Measurements from ENCODE around the gene CYP27B1. TPM values are rescaled to one million over a fixed set of nuclear protein-coding genes. Genes with fewer than 3 reads are reported as not detected.

CYP27B1 gene
- total and polyA plus RNA-seq, 9 of the 15 experiments (the other 6 are each of a cell fraction or from before 2014, with no cell fraction given): 0.18 to 4.2 (median 1.8) TPM

- no peak for TF ChIP-seq ZNF165 (CRISPR knock-in tag; IDR thresholded peaks at IDR 0.05; ENCODE audit: borderline replicate concordance)
- TF ChIP-seq LCOR (CRISPR knock-in tag; IDR thresholded peaks at IDR 0.05): no peak; the same call in 1 of the 2 replicates
- TF ChIP-seq, protein P1, sequence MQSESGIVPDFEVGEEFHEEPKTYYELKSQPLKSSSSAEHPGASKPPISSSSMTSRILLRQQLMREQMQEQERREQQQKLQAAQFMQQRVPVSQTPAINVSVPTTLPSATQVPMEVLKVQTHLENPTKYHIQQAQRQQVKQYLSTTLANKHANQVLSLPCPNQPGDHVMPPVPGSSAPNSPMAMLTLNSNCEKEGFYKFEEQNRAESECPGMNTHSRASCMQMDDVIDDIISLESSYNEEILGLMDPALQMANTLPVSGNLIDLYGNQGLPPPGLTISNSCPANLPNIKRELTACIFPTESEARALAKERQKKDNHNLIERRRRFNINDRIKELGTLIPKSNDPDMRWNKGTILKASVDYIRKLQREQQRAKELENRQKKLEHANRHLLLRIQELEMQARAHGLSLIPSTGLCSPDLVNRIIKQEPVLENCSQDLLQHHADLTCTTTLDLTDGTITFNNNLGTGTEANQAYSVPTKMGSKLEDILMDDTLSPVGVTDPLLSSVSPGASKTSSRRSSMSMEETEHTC (IDR thresholded peaks at IDR 0.05): no peak
- TF ChIP-seq MCM2 (IDR thresholded peaks at IDR 0.05; ENCODE audit: low read depth): no peak
- TF ChIP-seq, protein P2, sequence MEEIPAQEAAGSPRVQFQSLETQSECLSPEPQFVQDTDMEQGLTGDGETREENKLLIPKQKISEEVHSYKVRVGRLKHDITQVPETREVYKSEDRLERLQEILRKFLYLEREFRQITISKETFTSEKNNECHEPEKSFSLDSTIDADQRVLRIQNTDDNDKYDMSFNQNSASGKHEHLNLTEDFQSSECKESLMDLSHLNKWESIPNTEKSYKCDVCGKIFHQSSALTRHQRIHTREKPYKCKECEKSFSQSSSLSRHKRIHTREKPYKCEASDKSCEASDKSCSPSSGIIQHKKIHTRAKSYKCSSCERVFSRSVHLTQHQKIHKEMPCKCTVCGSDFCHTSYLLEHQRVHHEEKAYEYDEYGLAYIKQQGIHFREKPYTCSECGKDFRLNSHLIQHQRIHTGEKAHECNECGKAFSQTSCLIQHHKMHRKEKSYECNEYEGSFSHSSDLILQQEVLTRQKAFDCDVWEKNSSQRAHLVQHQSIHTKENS (CRISPR knock-in tag; IDR thresholded peaks at IDR 0.05): 0 out of 2 replicates have a peak, but pooled peaks have one; percentile 20
- no peak for TF ChIP-seq STAT5B (CRISPR knock-in tag; IDR thresholded peaks at IDR 0.05)
- TF ChIP-seq POLR2A (conservative IDR thresholded peaks at IDR 0.05): peak; percentile 85
- TF ChIP-seq ZFP36 (IDR thresholded peaks at IDR 0.05; ENCODE audit: low read depth, low read length, partially characterized antibody): no peak
- TF ChIP-seq IRF2 (CRISPR knock-in tag; IDR thresholded peaks at IDR 0.05): no peak
- peak; percentile 36; the same call in 1 of the 2 replicates for TF ChIP-seq POLR2AphosphoS5 (IDR thresholded peaks at IDR 0.05; ENCODE audit: control insufficient read depth, insufficient read depth, low read depth, low read length)
- no peak for TF ChIP-seq GATA2 (CRISPR knock-in tag; IDR thresholded peaks at IDR 0.05)
- TF ChIP-seq CHD1 (IDR thresholded peaks at IDR 0.05; ENCODE audit: low read length): peak; percentile 68
- TF ChIP-seq CBX8 (IDR thresholded peaks at IDR 0.05; ENCODE audit: borderline replicate concordance, extremely low read depth, low read depth, low read length, poor library complexity, severe bottlenecking): no peak
- TF ChIP-seq MCM5 (IDR thresholded peaks at IDR 0.05; ENCODE audit: low read depth): no peak
- TF ChIP-seq FOXO4 (CRISPR knock-in tag; IDR thresholded peaks at IDR 0.05): no peak
- TF ChIP-seq NRF1 (conservative IDR thresholded peaks at IDR 0.05 in 1 of 2, IDR thresholded peaks at IDR 0.05 in 1 of 2): peak; percentile 85 to 88
- TF ChIP-seq HMG20B (CRISPR knock-in tag; IDR thresholded peaks at IDR 0.05): no peak
- TF ChIP-seq HDAC1 (IDR thresholded peaks at IDR 0.05): peak in 1 of 2 experiments; percentile 23; a peak in 1 of 4 replicates
- TF ChIP-seq ATF2 (CRISPR knock-in tag; IDR thresholded peaks at IDR 0.05): peak; percentile 73; the same call in 1 of the 2 replicates
- TF ChIP-seq MIER1 (IDR thresholded peaks at IDR 0.05; ENCODE audit: low read depth): no peak
- TF ChIP-seq MCM7 (IDR thresholded peaks at IDR 0.05): no peak
- TF ChIP-seq KDM5B (IDR thresholded peaks at IDR 0.05; ENCODE audit: insufficient replicate concordance, low read depth, low read length): peak; percentile 53
- peak; percentile 55 for TF ChIP-seq RBM25 (IDR thresholded peaks at IDR 0.05; ENCODE audit: low read depth, low read length, severe bottlenecking)
Measured at GRCh38 chr12:57744777-57745484, 21.9 kb downstream of the CYP27B1 start, which contains the start of gene TSPAN31 (continued).
